Stimulated activated naive CD4-positive, alpha-beta T cell (primary cell): ENCODE results near the gene CYP4X1.
"Not testable (repeated sequence)": the region's sequence is repeated elsewhere in the genome, so short reads cannot be mapped to it uniquely, and the experiment has no call there.

Experiments
- DNase-seq, 6 experiments: peaks; one replicate each; lab custom pipeline; 2025; lab: John Stamatoyannopoulos, UW

The CYP4X1 gene

GRCh38 chr1:47069509-47069908 lies 46.0 kb downstream of the CYP4X1 start:
- DNase-seq: not testable (repeated sequence)

GRCh38 chr1:47089356-47089755 lies 65.9 kb downstream of the CYP4X1 start:
- DNase-seq: peak in 1 of 6 experiments; percentile 15

- not testable (repeated sequence) for DNase-seq
These were observed 68.0 kb downstream of the CYP4X1 start for GRCh38 chr1:47091476-47091875.
